Measurements from ENCODE around the gene THSD4.

THSD4 gene

GRCh38 chr15:71469413-71469812 is 354.1 kb downstream of the THSD4 start:
- DNase-seq: no peak

- DNase-seq: no peak
Measured at GRCh38 chr15:71471347-71471746, 356.1 kb downstream of the THSD4 start.

DNA sequence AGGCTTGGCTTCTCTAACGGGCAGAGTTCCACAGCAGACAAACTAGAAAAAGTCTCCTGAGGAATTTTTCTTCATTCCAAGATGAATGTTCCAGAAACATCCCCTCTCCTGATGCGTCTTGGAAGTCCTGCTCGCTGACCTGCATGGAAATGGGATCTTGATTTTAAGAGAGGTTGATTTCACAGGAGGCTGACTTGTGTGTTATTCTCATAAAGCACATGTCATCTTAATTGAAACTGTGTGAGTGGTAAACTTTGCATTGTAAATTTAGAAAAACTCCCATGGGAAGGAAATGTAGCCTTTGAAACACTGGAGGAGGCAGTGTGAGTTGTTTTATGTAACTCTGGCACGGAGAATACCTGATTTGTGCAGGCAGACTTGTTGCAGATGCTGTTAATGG is 357.3 kb downstream of the THSD4 start:
- no peak for DNase-seq

- DNase-seq: no peak
Measured at GRCh38 chr15:71473751-71474150, 358.5 kb downstream of the THSD4 start.

- DNase-seq: no peak
Measured at GRCh38 chr15:71476823-71477222, 361.6 kb downstream of the THSD4 start.

GRCh38 chr15:71480556-71480955 is 365.3 kb downstream of the THSD4 start:
- DNase-seq: no peak

DNA sequence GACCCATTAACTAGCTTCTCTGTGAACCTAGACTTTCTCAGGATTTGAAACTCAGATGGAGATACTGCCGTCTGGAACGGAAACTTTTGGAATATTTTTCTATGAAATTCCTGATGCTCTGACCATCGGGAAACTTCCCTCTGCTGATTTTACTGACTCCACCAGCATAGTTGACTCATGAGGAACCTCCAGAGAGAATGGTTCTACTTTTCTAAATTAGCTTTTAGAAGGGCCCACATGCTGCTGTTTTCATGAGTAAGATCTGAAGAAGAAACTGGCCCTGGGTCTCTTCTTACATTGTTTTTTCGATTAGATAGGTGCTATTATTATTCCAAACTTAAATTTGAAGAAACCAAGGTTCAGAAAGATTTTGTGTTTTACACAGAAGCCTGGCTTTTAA is 368.8 kb downstream of the THSD4 start:
- no peak for DNase-seq

DNA sequence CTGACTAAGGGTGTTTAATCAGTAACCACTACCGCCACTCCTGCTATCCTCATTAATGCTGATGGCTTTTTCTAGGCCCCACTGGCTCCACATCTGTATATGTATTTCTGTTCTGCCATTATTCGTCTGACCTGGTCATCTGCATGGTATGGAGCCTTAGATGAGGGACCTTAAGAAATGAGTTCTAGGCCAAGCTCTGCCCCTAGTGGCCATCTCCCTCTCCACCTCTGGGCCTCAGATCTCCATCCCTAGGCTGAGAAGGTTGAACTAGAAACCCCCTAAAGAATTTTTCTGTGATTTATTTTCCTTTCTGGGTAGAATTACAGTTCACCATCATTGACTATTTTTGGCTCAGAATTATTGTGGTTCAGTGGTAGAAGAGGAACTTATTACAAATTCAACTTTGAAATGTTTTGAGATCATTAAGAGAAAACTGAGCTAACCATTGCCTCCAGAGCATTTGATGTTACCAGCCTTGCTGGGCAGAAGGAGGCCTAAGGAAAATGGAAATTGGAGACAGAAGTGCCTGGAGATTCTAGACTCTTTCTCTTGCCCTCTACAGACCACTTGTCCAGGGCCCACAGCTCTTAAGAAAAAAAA is 369.9 kb downstream of the THSD4 start:
- no peak for DNase-seq

- DNase-seq: no peak
Measured at GRCh38 chr15:71489570-71489969, 374.3 kb downstream of the THSD4 start.

GRCh38 chr15:71493526-71493925 is 378.3 kb downstream of the THSD4 start:
- no peak for DNase-seq

DNA sequence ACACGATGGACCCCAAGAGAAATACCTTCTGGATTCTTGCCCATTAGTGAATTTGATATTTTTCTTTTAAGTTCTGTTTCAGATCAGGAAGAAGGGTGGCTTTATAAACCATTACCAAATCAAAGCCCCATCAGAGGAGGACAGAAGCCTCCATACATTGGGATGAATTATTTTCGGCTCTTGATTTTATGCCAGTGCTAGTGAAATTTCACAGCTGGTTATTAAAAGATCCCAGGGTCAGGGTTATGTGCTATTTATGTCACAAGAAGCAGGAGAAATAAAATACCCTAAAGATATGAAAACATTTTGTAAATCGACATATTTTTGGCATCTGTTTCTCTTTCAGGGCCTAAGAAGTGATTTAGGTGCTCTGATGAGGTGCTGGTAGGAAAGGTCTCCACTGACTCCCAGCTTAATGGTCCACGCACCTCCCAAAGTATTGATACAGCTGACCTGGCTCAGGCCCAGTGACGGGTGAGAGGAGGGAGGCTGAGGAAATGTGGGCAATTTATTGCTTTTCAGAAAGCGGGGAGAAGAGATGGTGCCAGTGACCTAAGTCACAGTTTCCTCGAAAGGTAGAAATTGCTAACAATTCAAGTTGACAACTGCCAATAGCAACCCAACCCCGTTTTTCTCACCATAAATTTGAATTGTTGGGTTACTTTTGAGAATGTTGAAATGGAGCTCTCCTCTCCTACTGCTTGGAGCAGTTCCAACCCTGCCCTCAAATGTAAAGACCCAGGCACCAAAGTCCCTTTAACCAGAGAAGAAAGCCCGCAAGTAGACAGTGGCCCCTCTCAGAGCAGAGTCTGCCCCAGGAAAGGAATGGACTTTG is 379.5 kb downstream of the THSD4 start:
- no peak for DNase-seq

DNA sequence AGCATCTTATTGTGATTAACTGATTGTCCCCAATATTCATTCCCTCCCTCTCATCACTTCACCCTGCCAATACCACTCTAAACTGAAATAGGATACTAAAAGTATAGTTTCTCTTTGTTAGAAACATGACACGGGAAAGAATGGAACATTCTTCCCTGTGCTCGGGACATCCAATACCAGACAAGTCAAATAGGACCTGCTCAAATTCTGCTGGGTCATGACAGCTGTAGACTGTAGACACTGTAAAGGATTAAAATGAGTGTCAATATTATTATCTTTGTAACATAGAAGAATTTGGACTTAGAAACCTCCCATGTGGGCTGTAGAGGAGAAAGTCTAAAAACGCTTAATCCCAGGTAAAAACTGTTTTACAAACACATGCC is 380.1 kb downstream of the THSD4 start:
- no peak for DNase-seq

GRCh38 chr15:71496336-71496955 is 381.2 kb downstream of the THSD4 start:
- no peak for DNase-seq

GRCh38 chr15:71501344-71502076 is 386.2 kb downstream of the THSD4 start:
- no peak for DNase-seq

GRCh38 chr15:71502077-71502432 is 386.8 kb downstream of the THSD4 start:
- DNase-seq: no peak

GRCh38 chr15:71505962-71506361 is 390.7 kb downstream of the THSD4 start:
- no peak for DNase-seq

- no peak for DNase-seq
Measured at GRCh38 chr15:71506946-71507345, 391.7 kb downstream of the THSD4 start.

GRCh38 chr15:71508081-71508682 is 392.9 kb downstream of the THSD4 start:
- no peak for DNase-seq

DNA sequence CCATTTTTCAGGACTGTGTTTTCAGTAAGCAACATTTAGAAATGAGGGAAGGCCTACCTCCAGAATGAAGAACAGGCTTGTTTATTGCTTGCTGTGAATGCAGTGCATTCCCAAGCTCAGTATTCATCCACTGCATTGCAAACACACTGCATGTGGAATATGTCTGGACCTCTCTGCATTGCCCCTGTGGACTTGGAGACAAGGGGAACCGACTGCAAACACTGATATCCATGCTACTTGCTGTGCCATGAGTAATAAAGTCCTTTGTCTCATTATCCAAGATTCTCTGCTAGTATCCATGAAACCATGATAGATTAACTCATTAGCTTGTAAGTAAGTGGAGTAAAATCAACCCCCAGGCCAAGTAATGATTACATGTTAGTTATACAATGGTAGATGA is 393.9 kb downstream of the THSD4 start:
- no peak for DNase-seq

DNA sequence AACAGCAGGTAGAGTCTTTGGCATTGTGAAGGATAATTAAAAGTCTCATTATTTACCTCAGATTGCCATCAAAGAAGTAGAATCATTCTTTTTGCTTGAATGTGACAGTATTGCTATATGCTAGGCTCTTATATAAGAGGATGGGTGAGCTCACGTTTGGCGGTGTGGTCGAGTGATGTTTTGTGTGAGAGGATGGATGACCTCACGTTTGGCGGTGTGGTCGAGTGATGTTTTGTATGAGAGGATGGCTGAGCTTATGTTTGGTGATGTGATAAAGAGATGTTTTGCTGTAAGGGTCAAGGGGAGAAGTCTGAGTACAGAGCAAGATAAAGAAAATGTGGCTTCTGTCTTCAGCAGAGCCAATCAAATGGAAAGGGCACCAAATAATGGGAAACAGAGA is 395.5 kb downstream of the THSD4 start:
- DNase-seq: no peak

DNA sequence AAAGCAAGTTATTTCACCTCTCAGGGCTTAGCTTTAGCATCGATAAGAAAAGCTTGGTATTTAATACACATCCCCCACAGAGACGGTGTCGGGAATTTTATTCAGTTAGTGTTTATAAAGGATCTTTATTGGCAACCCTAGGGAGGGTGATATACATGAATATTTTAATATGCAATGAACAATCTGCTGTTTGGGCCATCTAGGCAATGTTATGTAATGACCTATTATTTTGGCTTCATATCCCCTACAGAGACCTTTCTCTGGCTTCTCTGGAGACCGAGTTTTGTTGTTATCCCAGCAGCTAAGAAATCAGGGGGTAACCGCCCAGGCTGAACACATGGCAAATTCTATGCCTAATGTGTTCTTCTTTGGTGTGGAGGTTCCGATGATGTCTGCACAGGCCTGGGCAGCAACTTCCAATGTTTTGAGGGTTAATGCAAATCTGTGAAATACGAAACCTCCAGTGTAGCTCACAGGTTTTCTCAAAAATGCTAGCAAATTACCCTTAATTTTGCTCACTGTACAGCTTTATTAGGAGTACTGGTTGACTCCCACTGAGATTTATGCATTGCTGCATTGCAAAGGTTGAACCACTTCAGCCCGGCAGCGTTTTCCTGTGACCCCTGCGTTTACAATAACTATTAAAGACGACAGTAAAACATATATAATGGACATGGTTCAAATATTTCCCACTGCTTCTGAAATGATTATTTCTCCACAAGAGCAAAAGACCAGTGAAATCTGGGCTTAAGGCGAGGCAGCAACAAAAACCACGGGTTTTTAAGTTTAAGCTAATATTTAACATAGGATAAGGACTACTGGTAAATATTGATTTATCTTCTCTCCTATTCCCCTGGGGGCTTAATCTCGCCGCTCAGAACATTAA is 396.8 kb downstream of the THSD4 start:
- no peak for DNase-seq

- DNase-seq: no peak
Measured at GRCh38 chr15:71512682-71513006, 397.4 kb downstream of the THSD4 start.

Data from CD4-positive, alpha-beta T cell treated with Interleukin-12 subunit alpha and Interleukin-12 subunit beta, for 1 hour (primary cell).